GM23338 (cell line): ENCODE results near the gene SETD1A. TPM values are rescaled to one million over a fixed set of nuclear protein-coding genes. Genes with fewer than 3 reads are reported as not detected.

Experiments used
- ATAC-seq: fragments of 200-7000 bp; cut with Tn5 transposase; 3 replicates; pipeline ENCODE4 v1.9.1; 2020
- DNase-seq: peaks from one replicate; pipeline ENCODE4 v3.0.0-alpha.2; 2015; ENCODE audit warnings: low spot score
- H2AFZ ChIP-seq: fragments of 200-600 bp; sonication (generic); 2 replicates; pipeline ENCODE4 v1.8.0; 2016; ENCODE audit warnings: antibody characterized with exemption, mild to moderate bottlenecking, moderate library complexity
- H3F3A ChIP-seq: fragments of 200-600 bp; sonication (generic); replicated peaks from 2 replicates; pipeline ENCODE4 v1.8.0; 2017; ENCODE audit warnings: antibody characterized with exemption, mixed run types, low read depth
- H3K27ac ChIP-seq: fragments of 200-600 bp; sonication (generic); 2 replicates; pipeline ENCODE4 v1.6.1; 2016; ENCODE audit warnings: low read depth
- H3K27me3 ChIP-seq: fragments of 200-600 bp; sonication (generic); 2 replicates; pipeline ENCODE4 v1.8.0; 2016; ENCODE audit warnings: mild to moderate bottlenecking, mixed run types, moderate library complexity; ENCODE audit not compliant: insufficient read depth
- H3K36me3 ChIP-seq: fragments of 200-600 bp; sonication (generic); 2 replicates; pipeline ENCODE4 v1.8.0; 2016; ENCODE audit warnings: mild to moderate bottlenecking; ENCODE audit not compliant: insufficient read depth
- H3K4me1 ChIP-seq: fragments of 200-600 bp; sonication (generic); 2 replicates; pipeline ENCODE4 v1.8.0; 2016; ENCODE audit warnings: mild to moderate bottlenecking, moderate library complexity; ENCODE audit not compliant: insufficient read depth
- H3K4me2 ChIP-seq: fragments of 200-600 bp; sonication (generic); 2 replicates; pipeline ENCODE4 v1.7.1; 2017; ENCODE audit warnings: mixed run types
- H3K4me3 ChIP-seq: fragments of 200-600 bp; sonication (generic); 2 replicates; pipeline ENCODE4 v1.6.1; 2016; ENCODE audit warnings: mixed run types
- H3K79me2 ChIP-seq: fragments of 200-600 bp; sonication (generic); replicated peaks from 2 replicates; pipeline ENCODE4 v1.8.0; 2017; ENCODE audit warnings: mild to moderate bottlenecking; ENCODE audit not compliant: insufficient read depth
- H3K9me2 ChIP-seq: fragments of 200-600 bp; sonication (generic); 2 replicates; pipeline ENCODE4 v1.8.0; 2017; ENCODE audit not compliant: insufficient read depth
- H4K20me1 ChIP-seq: fragments of 200-600 bp; sonication (generic); replicated peaks from 2 replicates; pipeline ENCODE4 v1.8.0; 2017; ENCODE audit warnings: mild to moderate bottlenecking; ENCODE audit not compliant: insufficient read depth
- H3K27ac Mint-ChIP-seq: 2 replicates; pipeline ENCODE4 v1.8.0; 2020; ENCODE audit warnings: inconsistent platforms, mild to moderate bottlenecking, moderate library complexity, mixed read lengths
- H3K27me3 Mint-ChIP-seq: 3 replicates; pipeline ENCODE4 v1.8.0; 2022; ENCODE audit warnings: low read depth, mild to moderate bottlenecking, moderate library complexity, mixed read lengths, inconsistent platforms; ENCODE audit not compliant: insufficient read depth, poor library complexity
- H3K36me3 Mint-ChIP-seq: 3 replicates; pipeline ENCODE4 v1.8.0; 2021; ENCODE audit warnings: low read depth, mild to moderate bottlenecking, inconsistent platforms, moderate library complexity, mixed read lengths
- H3K4me1 Mint-ChIP-seq: 3 replicates; pipeline ENCODE4 v1.8.0; 2020; ENCODE audit warnings: mild to moderate bottlenecking, inconsistent platforms, mixed read lengths
- H3K4me3 Mint-ChIP-seq: 3 replicates; pipeline ENCODE4 v1.8.0; 2021; ENCODE audit warnings: moderate library complexity, mild to moderate bottlenecking, inconsistent platforms, mixed read lengths
- H3K9me3 Mint-ChIP-seq: 3 replicates; pipeline ENCODE4 v1.8.0; 2020; ENCODE audit warnings: moderate library complexity, mild to moderate bottlenecking, inconsistent platforms, mixed read lengths
- CREB1 ChIP-seq: fragments of 250-450 bp; sonication (Bioruptor Pico); IDR thresholded peaks from 2 replicates; pipeline ENCODE4 v1.5.0; 2020; ENCODE audit warnings: low read depth, mild to moderate bottlenecking, moderate library complexity
- CTCF ChIP-seq, 2 experiments: fragments of 200-600 bp in 1 of 2; sonication (generic) in 1 of 2; conservative IDR thresholded peaks; 2 replicates each; pipeline versions ENCODE4 v1.5.1 to v1.6.1; 2016 to 2017; ENCODE audit warnings: antibody characterized with exemption in 2 of 2, low read depth in 2 of 2, mild to moderate bottlenecking in 2 of 2, moderate library complexity in 1 of 2
- EZH2 ChIP-seq: fragments of 200-600 bp; sonication (generic); IDR thresholded peaks from one replicate; pipeline ENCODE4 v1.8.0; 2017; ENCODE audit warnings: antibody characterized with exemption, mild to moderate bottlenecking, low read depth; ENCODE audit not compliant: unreplicated experiment
- JUNB ChIP-seq: IDR thresholded peaks from one replicate; pipeline ENCODE4 v1.6.1; 2016; ENCODE audit warnings: antibody characterized with exemption; ENCODE audit not compliant: unreplicated experiment
- NANOG ChIP-seq: IDR thresholded peaks from 2 replicates; pipeline ENCODE4 v1.6.1; 2016; ENCODE audit warnings: antibody characterized with exemption, borderline replicate concordance
- POLR2AphosphoS5 ChIP-seq: IDR thresholded peaks from 2 replicates; pipeline ENCODE4 v1.6.1; 2016; ENCODE audit warnings: antibody characterized with exemption, low read depth
- STAT1 ChIP-seq: IDR thresholded peaks from one replicate; pipeline ENCODE4 v1.6.1; 2016; ENCODE audit warnings: antibody characterized with exemption; ENCODE audit not compliant: unreplicated experiment
- ZNF114 ChIP-seq: fragments of 250-450 bp; sonication (Bioruptor Pico); IDR thresholded peaks from 2 replicates; pipeline ENCODE4 v1.5.0; 2020; ENCODE audit warnings: mild to moderate bottlenecking, moderate library complexity
- ZNF331 ChIP-seq: fragments of 250-450 bp; sonication (Bioruptor Pico); IDR thresholded peaks from 2 replicates; pipeline ENCODE4 v1.5.0; 2020; ENCODE audit warnings: low read depth, mild to moderate bottlenecking, moderate library complexity
- polyA plus RNA-seq: library from polyadenylated mRNA; unstranded; fragments of >200 nt; fragmentation: Nextera tagmentation; extraction: Ambion mirVana; gene quantifications from 2 replicates; pipeline ENCODE4 v1.2.1, GENCODE V29; 2016
- total RNA-seq: library from RNA; depleted of rRNA; stranded (reverse); fragments of >200 nt; shearing (Covaris generic); gene quantifications from 2 replicates; pipeline ENCODE4 v1.2.3, GENCODE V29; 2014
- TF ChIP-seq, protein P1 (sequence below): IDR thresholded peaks from one replicate; pipeline ENCODE4 v1.6.1; 2018; ENCODE audit warnings: antibody characterized with exemption; ENCODE audit not compliant: unreplicated experiment

SETD1A gene
- total and polyA plus RNA-seq, 2 experiments from 2014 or later, result 10.8 to 21.9 TPM

DNA sequence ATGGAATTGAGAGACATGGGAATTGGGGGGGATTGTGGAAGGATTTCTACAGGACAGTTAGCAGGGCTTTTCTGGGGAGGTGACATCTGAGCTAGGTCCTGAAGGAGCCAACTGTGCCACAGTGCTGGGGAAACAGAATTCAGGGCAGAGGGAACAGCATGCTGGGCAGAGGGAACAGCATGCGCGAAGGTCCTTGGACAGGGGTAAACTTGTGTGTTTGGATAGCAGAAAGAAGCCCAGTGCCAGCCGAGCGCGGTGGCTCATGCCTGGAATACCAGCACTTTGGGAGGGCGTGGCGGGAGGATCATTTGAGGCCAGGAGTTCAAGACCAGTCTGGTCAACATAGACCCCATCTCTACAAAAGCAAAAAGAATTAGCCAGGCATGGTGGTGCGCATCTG lies 49.0 kb downstream of the SETD1A start (continued):
- TF ChIP-seq, protein P1, sequence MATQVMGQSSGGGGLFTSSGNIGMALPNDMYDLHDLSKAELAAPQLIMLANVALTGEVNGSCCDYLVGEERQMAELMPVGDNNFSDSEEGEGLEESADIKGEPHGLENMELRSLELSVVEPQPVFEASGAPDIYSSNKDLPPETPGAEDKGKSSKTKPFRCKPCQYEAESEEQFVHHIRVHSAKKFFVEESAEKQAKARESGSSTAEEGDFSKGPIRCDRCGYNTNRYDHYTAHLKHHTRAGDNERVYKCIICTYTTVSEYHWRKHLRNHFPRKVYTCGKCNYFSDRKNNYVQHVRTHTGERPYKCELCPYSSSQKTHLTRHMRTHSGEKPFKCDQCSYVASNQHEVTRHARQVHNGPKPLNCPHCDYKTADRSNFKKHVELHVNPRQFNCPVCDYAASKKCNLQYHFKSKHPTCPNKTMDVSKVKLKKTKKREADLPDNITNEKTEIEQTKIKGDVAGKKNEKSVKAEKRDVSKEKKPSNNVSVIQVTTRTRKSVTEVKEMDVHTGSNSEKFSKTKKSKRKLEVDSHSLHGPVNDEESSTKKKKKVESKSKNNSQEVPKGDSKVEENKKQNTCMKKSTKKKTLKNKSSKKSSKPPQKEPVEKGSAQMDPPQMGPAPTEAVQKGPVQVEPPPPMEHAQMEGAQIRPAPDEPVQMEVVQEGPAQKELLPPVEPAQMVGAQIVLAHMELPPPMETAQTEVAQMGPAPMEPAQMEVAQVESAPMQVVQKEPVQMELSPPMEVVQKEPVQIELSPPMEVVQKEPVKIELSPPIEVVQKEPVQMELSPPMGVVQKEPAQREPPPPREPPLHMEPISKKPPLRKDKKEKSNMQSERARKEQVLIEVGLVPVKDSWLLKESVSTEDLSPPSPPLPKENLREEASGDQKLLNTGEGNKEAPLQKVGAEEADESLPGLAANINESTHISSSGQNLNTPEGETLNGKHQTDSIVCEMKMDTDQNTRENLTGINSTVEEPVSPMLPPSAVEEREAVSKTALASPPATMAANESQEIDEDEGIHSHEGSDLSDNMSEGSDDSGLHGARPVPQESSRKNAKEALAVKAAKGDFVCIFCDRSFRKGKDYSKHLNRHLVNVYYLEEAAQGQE, result no peak

DNA sequence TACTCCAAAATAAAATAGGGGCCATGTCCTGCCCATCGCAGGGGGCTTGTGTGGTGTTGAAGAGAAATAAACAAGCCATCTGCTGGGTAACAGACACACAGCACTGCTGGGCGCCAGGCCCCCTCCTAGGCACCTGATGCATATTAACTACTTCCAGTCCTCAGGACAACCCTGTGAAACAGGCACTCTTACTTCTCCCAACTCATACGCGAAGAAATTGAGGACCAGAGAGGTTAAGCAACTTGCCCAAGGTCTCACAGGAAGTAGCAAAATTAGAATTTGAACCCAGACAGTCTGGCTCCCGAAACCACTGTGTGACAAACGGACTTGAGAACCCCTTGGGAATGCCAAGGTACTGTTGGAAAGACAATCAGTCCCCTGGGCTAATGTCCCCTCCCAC lies 50.1 kb downstream of the SETD1A start:
- Mint-ChIP-seq H3K27ac (no peak overlapping the region), H3K4me3 (no peak overlapping the region), H3K36me3 (no peaks in the 10 kb centered on the region; the same call in 2 of the 3 replicates), H3K4me1 (peaks cover 20% of the 10 kb centered on the region), H3K9me3 (no peaks in the 10 kb centered on the region; the same call in 2 of the 3 replicates), H3K27me3 (peaks cover 28% of the 10 kb centered on the region)
- H3K27me3 ChIP-seq, result no peaks in the 10 kb centered on the region
- no peaks in the 10 kb centered on the region for H3F3A ChIP-seq
- no peak for ATAC-seq
- H3K79me2 ChIP-seq, result peaks cover 14% of the 10 kb centered on the region
- H3K4me1 ChIP-seq, result no peaks in the 10 kb centered on the region; the same call in 1 of the 2 replicates
- no peak for TF ChIP-seq ZNF114
- TF ChIP-seq, protein P1, result no peak
- no peaks in the 10 kb centered on the region for H3K9me2 ChIP-seq
- H3K4me3 ChIP-seq, result no peak overlapping the region
- H3K27ac ChIP-seq, result no peak overlapping the region
- H3K36me3 ChIP-seq, result no peaks in the 10 kb centered on the region; the same call in 1 of the 2 replicates
- H4K20me1 ChIP-seq, result 0 out of 2 replicates have a peak, but pooled peaks cover 5% of the 10 kb centered on the region
- no peak overlapping the region for H3K4me2 ChIP-seq
- no peak for DNase-seq
- H2AFZ ChIP-seq, result no peak overlapping the region

DNA sequence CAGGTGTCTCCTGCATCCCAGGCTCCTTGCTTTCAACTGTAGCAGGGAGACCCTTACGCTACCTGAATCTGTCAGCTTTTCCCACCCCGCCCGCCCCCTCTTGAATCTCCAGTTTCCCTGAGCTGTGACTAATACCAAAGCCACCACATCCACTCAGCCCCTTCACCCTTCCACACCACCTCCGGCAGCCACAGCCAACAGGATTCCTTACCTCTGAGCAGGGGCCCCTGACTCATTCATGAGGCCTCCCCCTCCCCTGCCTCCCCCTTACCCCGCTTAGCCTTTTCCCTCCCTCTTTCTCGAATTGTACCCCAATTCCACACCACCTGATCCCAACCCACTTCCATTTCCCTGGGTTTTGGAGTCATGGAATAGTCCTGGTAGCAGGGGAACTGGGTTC lies 50.6 kb downstream of the SETD1A start:
- H3K27me3 ChIP-seq, result no peaks in the 10 kb centered on the region
- no peaks in the 10 kb centered on the region; the same call in 1 of the 2 replicates for H3K4me1 ChIP-seq
- Mint-ChIP-seq H3K4me1 (peaks cover 20% of the 10 kb centered on the region), H3K27me3 (peaks cover 30% of the 10 kb centered on the region), H3K36me3 (no peaks in the 10 kb centered on the region; the same call in 2 of the 3 replicates), H3K27ac (no peak overlapping the region), H3K9me3 (no peaks in the 10 kb centered on the region; the same call in 2 of the 3 replicates), H3K4me3 (no peak overlapping the region)
- H3K4me2 ChIP-seq, result no peak overlapping the region
- H3F3A ChIP-seq, result no peaks in the 10 kb centered on the region
- H3K4me3 ChIP-seq, result no peak overlapping the region
- peaks cover 14% of the 10 kb centered on the region for H3K79me2 ChIP-seq
- no peaks in the 10 kb centered on the region for H3K9me2 ChIP-seq
- H4K20me1 ChIP-seq, result 0 out of 2 replicates have a peak, but pooled peaks cover 5% of the 10 kb centered on the region
- no peaks in the 10 kb centered on the region; the same call in 1 of the 2 replicates for H3K36me3 ChIP-seq
- no peak overlapping the region for H2AFZ ChIP-seq
- no peak overlapping the region for H3K27ac ChIP-seq
- ATAC-seq (no peak), DNase-seq (no peak)
- TF ChIP-seq EZH2, result no peak
- TF ChIP-seq JUNB, result no peak
- no peak for TF ChIP-seq NANOG
- TF ChIP-seq POLR2AphosphoS5, result no peak
- TF ChIP-seq CTCF (conservative IDR thresholded peaks at IDR 0.05; ENCODE audit: low read depth in 2 of 2), result no peak
- no peak for TF ChIP-seq CREB1 (CRISPR knock-in tag)
- TF ChIP-seq, protein P1, result no peak
- no peak for TF ChIP-seq ZNF114
- no peak for TF ChIP-seq STAT1
- TF ChIP-seq ZNF331 (CRISPR knock-in tag), result no peak
